ENCODE measurements around the gene ABCA2.
"Not testable (repeated sequence)": the region's sequence is repeated elsewhere in the genome, so short reads cannot be mapped to it uniquely, and the experiment has no call there.

Gene ABCA2

GRCh38 chr9:137063311-137064026 lies 35.4 kb upstream of the ABCA2 start:
- no peak for DNase-seq (ENCODE audit: low read depth in 2 of 2)

GRCh38 chr9:137062798-137063197 lies 34.8 kb upstream of the ABCA2 start:
- not testable (repeated sequence) for DNase-seq (ENCODE audit: low read depth in 2 of 2)

- DNase-seq (ENCODE audit: low read depth in 2 of 2): no peak
These were observed 34.3 kb upstream of the ABCA2 start for GRCh38 chr9:137062384-137062783.

- no peak for DNase-seq (ENCODE audit: low read depth in 2 of 2)
These were observed 30.6 kb upstream of the ABCA2 start for GRCh38 chr9:137058521-137059234.

GRCh38 chr9:137057545-137057944 lies 29.5 kb upstream of the ABCA2 start:
- no peak for DNase-seq (ENCODE audit: low read depth in 2 of 2)

GRCh38 chr9:137056739-137057415 lies 28.8 kb upstream of the ABCA2 start:
- no peak for DNase-seq (ENCODE audit: low read depth in 2 of 2)

GRCh38 chr9:137055385-137056364 lies 27.6 kb upstream of the ABCA2 start:
- no peak for DNase-seq (ENCODE audit: low read depth in 2 of 2)

- DNase-seq (ENCODE audit: low read depth in 2 of 2): no peak
These were observed 26.9 kb upstream of the ABCA2 start for GRCh38 chr9:137054932-137055384.

GRCh38 chr9:137053944-137054931 lies 26.2 kb upstream of the ABCA2 start, which contains the start of gene ENTPD2:
ENTPD2 (minus strand) TSS chr9:137054061; CDS start chr9:137053997, 64 bp downstream.
- DNase-seq (ENCODE audit: low read depth in 2 of 2): no peak

GRCh38 chr9:137052998-137053943 lies 25.2 kb upstream of the ABCA2 start:
- no peak for DNase-seq (ENCODE audit: low read depth in 2 of 2)

GRCh38 chr9:137052293-137052692 lies 24.3 kb upstream of the ABCA2 start:
- no peak for DNase-seq (ENCODE audit: low read depth in 2 of 2)

- DNase-seq (ENCODE audit: low read depth in 2 of 2): no peak
These were observed 23.2 kb upstream of the ABCA2 start for GRCh38 chr9:137051145-137051724.

- DNase-seq (ENCODE audit: low read depth in 2 of 2): no peak
These were observed 22.5 kb upstream of the ABCA2 start for GRCh38 chr9:137050570-137050969.

GRCh38 chr9:137049544-137050449 lies 21.8 kb upstream of the ABCA2 start:
- peak; percentile 62 to 80 for DNase-seq (ENCODE audit: low read depth in 2 of 2)

GRCh38 chr9:137048655-137049543 lies 20.9 kb upstream of the ABCA2 start:
- DNase-seq (ENCODE audit: low read depth in 2 of 2): no peak

- DNase-seq (ENCODE audit: low read depth in 2 of 2): peak; percentile 80
These were observed 18.2 kb upstream of the ABCA2 start, which contains the start of gene NPDC1 for GRCh38 chr9:137046088-137046787. NPDC1 (minus strand) TSS chr9:137046177; CDS start chr9:137045989, 188 bp downstream.
